HEK293 (cell line): ENCODE results near the gene CENPP.

Experiments used
- CTCF ChIA-PET: fragments of 350-600 bp; formaldehyde crosslinking; extraction: SDS; loops from one replicate; lab custom pipeline; 2021; ENCODE audit warnings: antibody characterized with exemption; lab: Yijun Ruan, JAX
- POLR2A ChIA-PET: fragments of 300-600 bp; formaldehyde crosslinking; extraction: SDS; loops from one replicate; lab custom pipeline; 2020; ENCODE audit warnings: antibody characterized with exemption, inconsistent platforms; lab: Yijun Ruan, JAX
- H3K27ac ChIP-seq: fragments of 200-500 bp; sonication (Bioruptor generic); 2 replicates; pipeline ENCODE4 v1.5.1; 2014; ENCODE audit warnings: low read depth, low read length, control low read depth, inconsistent platforms; ENCODE audit errors: extremely low read depth
- H3K36me3 ChIP-seq, 2 experiments: fragments of 200-500 bp in 1 of 2; sonication (Bioruptor generic) in 1 of 2; 1 replicate in 1 of 2; 2 replicates in 1 of 2; pipeline ENCODE4 v1.5.1; 2014 to 2017; ENCODE audit warnings: inconsistent platforms in 2 of 2, low read length in 2 of 2; ENCODE audit not compliant: control insufficient read depth in 2 of 2, insufficient read depth in 1 of 2
- H3K4me1 ChIP-seq: fragments of 200-500 bp; sonication (Bioruptor generic); 2 replicates; pipeline ENCODE4 v1.5.1; 2014; ENCODE audit warnings: mild to moderate bottlenecking, low read length, inconsistent platforms; ENCODE audit not compliant: control insufficient read depth, insufficient read depth
- H3K4me3 ChIP-seq: 2 replicates; pipeline ENCODE4 v1.5.1; 2011; ENCODE audit warnings: low read depth, mild to moderate bottlenecking, control low read depth, low read length, moderate library complexity
- H3K9me3 ChIP-seq: fragments of 200-500 bp; sonication (Bioruptor generic); 2 replicates; pipeline ENCODE4 v1.5.1; 2014; ENCODE audit warnings: low read depth, low read length, inconsistent platforms; ENCODE audit not compliant: control insufficient read depth, insufficient read depth
- BCL11B ChIP-seq: fragments of 450-650 bp; formaldehyde crosslinking; IDR thresholded peaks from 2 replicates; pipeline ENCODE4 v1.5.1; 2016; ENCODE audit warnings: low read depth, missing biosample characterization, missing genetic modification characterization
- EGR2 ChIP-seq: fragments of 450-650 bp; formaldehyde crosslinking; IDR thresholded peaks from 2 replicates; pipeline ENCODE4 v1.5.1; 2016; ENCODE audit warnings: low read depth, missing biosample characterization, missing genetic modification characterization
- KLF1 ChIP-seq: fragments of 450-650 bp; formaldehyde crosslinking; IDR thresholded peaks from 2 replicates; pipeline ENCODE4 v1.5.1; 2016; ENCODE audit warnings: missing biosample characterization, missing genetic modification characterization
- KLF16 ChIP-seq: fragments of 450-650 bp; formaldehyde crosslinking; IDR thresholded peaks from 2 replicates; pipeline ENCODE4 v1.5.1; 2017; ENCODE audit warnings: missing biosample characterization, missing genetic modification characterization
- KLF7 ChIP-seq: fragments of 450-650 bp; formaldehyde crosslinking; IDR thresholded peaks from 2 replicates; pipeline ENCODE4 v1.5.1; 2016; ENCODE audit warnings: missing biosample characterization, missing genetic modification characterization, borderline replicate concordance
- REPIN1 ChIP-seq: fragments of 450-650 bp; formaldehyde crosslinking; IDR thresholded peaks from 2 replicates; pipeline ENCODE4 v1.5.1; 2017; ENCODE audit warnings: missing biosample characterization, missing genetic modification characterization, low read depth
- WT1 ChIP-seq: fragments of 450-650 bp; formaldehyde crosslinking; IDR thresholded peaks from 2 replicates; pipeline ENCODE4 v1.5.1; 2016; ENCODE audit warnings: missing biosample characterization, missing genetic modification characterization
- ZNF239 ChIP-seq: fragments of 450-650 bp; formaldehyde crosslinking; IDR thresholded peaks from 2 replicates; pipeline ENCODE4 v1.5.1; 2016; ENCODE audit warnings: missing biosample characterization, missing genetic modification characterization
- ZNF24 ChIP-seq: fragments of 450-650 bp; formaldehyde crosslinking; IDR thresholded peaks from 2 replicates; pipeline ENCODE4 v1.5.1; 2016; ENCODE audit warnings: missing biosample characterization, missing genetic modification characterization
- ZNF302 ChIP-seq: fragments of 450-650 bp; formaldehyde crosslinking; IDR thresholded peaks from 2 replicates; pipeline ENCODE4 v1.5.1; 2016; ENCODE audit warnings: missing biosample characterization, missing genetic modification characterization, low read depth
- ZNF311 ChIP-seq: fragments of 450-650 bp; formaldehyde crosslinking; IDR thresholded peaks from 2 replicates; pipeline ENCODE4 v1.5.1; 2017; ENCODE audit warnings: missing biosample characterization, missing genetic modification characterization, borderline replicate concordance
- ZNF350 ChIP-seq: fragments of 450-650 bp; formaldehyde crosslinking; IDR thresholded peaks from 2 replicates; pipeline ENCODE4 v1.5.0; 2017; ENCODE audit warnings: missing biosample characterization, mild to moderate bottlenecking, missing genetic modification characterization
- ZNF391 ChIP-seq: fragments of 450-650 bp; formaldehyde crosslinking; IDR thresholded peaks from 2 replicates; pipeline ENCODE4 v1.5.1; 2016; ENCODE audit warnings: low read depth, missing biosample characterization, missing genetic modification characterization, borderline replicate concordance
- ZNF423 ChIP-seq: fragments of 450-650 bp; formaldehyde crosslinking; IDR thresholded peaks from 2 replicates; pipeline ENCODE4 v1.5.1; 2016; ENCODE audit warnings: missing biosample characterization, missing genetic modification characterization
- ZNF433 ChIP-seq: fragments of 450-650 bp; formaldehyde crosslinking; IDR thresholded peaks from 2 replicates; pipeline ENCODE4 v1.5.1; 2016; ENCODE audit warnings: missing biosample characterization, missing genetic modification characterization, low read depth
- ZNF48 ChIP-seq: fragments of 450-650 bp; formaldehyde crosslinking; IDR thresholded peaks from 2 replicates; pipeline ENCODE4 v1.5.1; 2016; ENCODE audit warnings: missing biosample characterization, missing genetic modification characterization
- ZNF544 ChIP-seq: fragments of 450-650 bp; formaldehyde crosslinking; IDR thresholded peaks from 2 replicates; pipeline ENCODE4 v1.5.0; 2017; ENCODE audit warnings: missing biosample characterization, missing genetic modification characterization
- ZNF600 ChIP-seq: fragments of 450-650 bp; formaldehyde crosslinking; IDR thresholded peaks from 2 replicates; pipeline ENCODE4 v1.5.1; 2016; ENCODE audit warnings: missing biosample characterization, missing genetic modification characterization
- ZNF658 ChIP-seq: fragments of 450-650 bp; formaldehyde crosslinking; IDR thresholded peaks from 2 replicates; pipeline ENCODE4; 2016; ENCODE audit warnings: missing biosample characterization, missing genetic modification characterization
- ZNF768 ChIP-seq: fragments of 450-650 bp; formaldehyde crosslinking; IDR thresholded peaks from 2 replicates; pipeline ENCODE4 v1.5.1; 2018; ENCODE audit warnings: missing biosample characterization, mild to moderate bottlenecking, missing genetic modification characterization
- ZNF830 ChIP-seq: fragments of 450-650 bp; IDR thresholded peaks from 2 replicates; pipeline ENCODE4 v1.5.0; 2018; ENCODE audit warnings: missing biosample characterization, missing genetic modification characterization, low read depth, mild to moderate bottlenecking, moderate library complexity
- TF ChIP-seq, protein P1 (sequence below): fragments of 450-650 bp; formaldehyde crosslinking; IDR thresholded peaks from 2 replicates; pipeline ENCODE4 v1.5.1; 2017; ENCODE audit warnings: missing biosample characterization, missing genetic modification characterization
- TF ChIP-seq, protein P2 (sequence below): fragments of 450-650 bp; formaldehyde crosslinking; IDR thresholded peaks from 2 replicates; pipeline ENCODE4 v1.5.1; 2016; ENCODE audit warnings: missing biosample characterization, missing genetic modification characterization, borderline replicate concordance
- TF ChIP-seq, protein P3 (sequence below): fragments of 450-650 bp; formaldehyde crosslinking; conservative IDR thresholded peaks from 2 replicates; pipeline ENCODE4 v1.5.1; 2016; ENCODE audit warnings: low read depth, missing biosample characterization, missing genetic modification characterization
- TF ChIP-seq, protein P4 (sequence below): fragments of 450-650 bp; formaldehyde crosslinking; IDR thresholded peaks from 2 replicates; pipeline ENCODE4 v1.5.1; 2017; ENCODE audit warnings: missing biosample characterization, missing genetic modification characterization
- TF ChIP-seq, protein P5 (sequence below): fragments of 450-650 bp; formaldehyde crosslinking; IDR thresholded peaks from 2 replicates; pipeline ENCODE4 v1.5.1; 2016; ENCODE audit warnings: missing biosample characterization, missing genetic modification characterization

CENPP gene

DNA sequence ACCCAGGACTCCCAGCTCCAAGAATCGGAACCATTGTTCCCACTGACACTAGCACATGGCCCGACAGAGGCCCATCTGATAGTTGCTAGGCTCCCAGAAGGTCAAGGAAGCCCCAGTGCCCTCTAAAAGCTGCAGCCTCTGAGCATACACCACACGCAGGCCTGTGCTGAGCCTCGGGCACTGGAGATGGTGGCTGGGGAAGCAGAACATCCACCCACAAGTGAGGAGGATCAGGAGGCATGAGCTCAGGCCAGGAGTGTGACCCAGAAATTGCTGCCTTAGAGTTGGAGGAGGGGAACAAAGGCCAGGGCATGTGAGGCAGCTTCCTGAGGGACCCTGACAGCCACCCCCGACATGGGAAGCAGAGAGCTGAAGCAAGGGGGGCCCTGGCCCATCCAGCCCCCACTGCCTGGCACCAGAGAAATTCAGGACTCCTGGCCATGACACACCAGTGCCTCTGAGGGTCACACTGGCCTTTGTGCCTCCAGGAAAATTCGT is 322.8 kb downstream of the CENPP start:
- TF ChIP-seq, protein P1, sequence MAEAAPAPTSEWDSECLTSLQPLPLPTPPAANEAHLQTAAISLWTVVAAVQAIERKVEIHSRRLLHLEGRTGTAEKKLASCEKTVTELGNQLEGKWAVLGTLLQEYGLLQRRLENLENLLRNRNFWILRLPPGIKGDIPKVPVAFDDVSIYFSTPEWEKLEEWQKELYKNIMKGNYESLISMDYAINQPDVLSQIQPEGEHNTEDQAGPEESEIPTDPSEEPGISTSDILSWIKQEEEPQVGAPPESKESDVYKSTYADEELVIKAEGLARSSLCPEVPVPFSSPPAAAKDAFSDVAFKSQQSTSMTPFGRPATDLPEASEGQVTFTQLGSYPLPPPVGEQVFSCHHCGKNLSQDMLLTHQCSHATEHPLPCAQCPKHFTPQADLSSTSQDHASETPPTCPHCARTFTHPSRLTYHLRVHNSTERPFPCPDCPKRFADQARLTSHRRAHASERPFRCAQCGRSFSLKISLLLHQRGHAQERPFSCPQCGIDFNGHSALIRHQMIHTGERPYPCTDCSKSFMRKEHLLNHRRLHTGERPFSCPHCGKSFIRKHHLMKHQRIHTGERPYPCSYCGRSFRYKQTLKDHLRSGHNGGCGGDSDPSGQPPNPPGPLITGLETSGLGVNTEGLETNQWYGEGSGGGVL (tag by site-specific recombination) = no peak
- TF ChIP-seq, protein P2, sequence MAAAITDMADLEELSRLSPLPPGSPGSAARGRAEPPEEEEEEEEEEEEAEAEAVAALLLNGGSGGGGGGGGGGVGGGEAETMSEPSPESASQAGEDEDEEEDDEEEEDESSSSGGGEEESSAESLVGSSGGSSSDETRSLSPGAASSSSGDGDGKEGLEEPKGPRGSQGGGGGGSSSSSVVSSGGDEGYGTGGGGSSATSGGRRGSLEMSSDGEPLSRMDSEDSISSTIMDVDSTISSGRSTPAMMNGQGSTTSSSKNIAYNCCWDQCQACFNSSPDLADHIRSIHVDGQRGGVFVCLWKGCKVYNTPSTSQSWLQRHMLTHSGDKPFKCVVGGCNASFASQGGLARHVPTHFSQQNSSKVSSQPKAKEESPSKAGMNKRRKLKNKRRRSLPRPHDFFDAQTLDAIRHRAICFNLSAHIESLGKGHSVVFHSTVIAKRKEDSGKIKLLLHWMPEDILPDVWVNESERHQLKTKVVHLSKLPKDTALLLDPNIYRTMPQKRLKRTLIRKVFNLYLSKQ (tag by site-specific recombination) = no peak
- TF ChIP-seq ZNF350 (no peak), ZNF768 (tag by site-specific recombination) (no peak), ZNF423 (tag by site-specific recombination) (no peak), ZNF311 (tag by site-specific recombination) (no peak), ZNF48 (tag by site-specific recombination) (no peak), ZNF24 (no peak), REPIN1 (tag by site-specific recombination) (no peak), ZNF391 (no peak), ZNF239 (tag by site-specific recombination) (no peak), KLF16 (tag by site-specific recombination) (no peak), ZNF544 (tag by site-specific recombination) (no peak), ZNF830 (tag by site-specific recombination) (no peak), KLF7 (no peak)
- TF ChIP-seq, protein P3, sequence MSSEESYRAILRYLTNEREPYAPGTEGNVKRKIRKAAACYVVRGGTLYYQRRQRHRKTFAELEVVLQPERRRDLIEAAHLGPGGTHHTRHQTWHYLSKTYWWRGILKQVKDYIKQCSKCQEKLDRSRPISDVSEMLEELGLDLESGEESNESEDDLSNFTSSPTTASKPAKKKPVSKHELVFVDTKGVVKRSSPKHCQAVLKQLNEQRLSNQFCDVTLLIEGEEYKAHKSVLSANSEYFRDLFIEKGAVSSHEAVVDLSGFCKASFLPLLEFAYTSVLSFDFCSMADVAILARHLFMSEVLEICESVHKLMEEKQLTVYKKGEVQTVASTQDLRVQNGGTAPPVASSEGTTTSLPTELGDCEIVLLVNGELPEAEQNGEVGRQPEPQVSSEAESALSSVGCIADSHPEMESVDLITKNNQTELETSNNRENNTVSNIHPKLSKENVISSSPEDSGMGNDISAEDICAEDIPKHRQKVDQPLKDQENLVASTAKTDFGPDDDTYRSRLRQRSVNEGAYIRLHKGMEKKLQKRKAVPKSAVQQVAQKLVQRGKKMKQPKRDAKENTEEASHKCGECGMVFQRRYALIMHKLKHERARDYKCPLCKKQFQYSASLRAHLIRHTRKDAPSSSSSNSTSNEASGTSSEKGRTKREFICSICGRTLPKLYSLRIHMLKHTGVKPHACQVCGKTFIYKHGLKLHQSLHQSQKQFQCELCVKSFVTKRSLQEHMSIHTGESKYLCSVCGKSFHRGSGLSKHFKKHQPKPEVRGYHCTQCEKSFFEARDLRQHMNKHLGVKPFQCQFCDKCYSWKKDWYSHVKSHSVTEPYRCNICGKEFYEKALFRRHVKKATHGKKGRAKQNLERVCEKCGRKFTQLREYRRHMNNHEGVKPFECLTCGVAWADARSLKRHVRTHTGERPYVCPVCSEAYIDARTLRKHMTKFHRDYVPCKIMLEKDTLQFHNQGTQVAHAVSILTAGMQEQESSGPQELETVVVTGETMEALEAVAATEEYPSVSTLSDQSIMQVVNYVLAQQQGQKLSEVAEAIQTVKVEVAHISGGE (tag by site-specific recombination) = no peak
- TF ChIP-seq, all 188 proteins: peak for 0
- H3K36me3 ChIP-seq = peaks cover 20 to 90% of the 10 kb centered on the region in 2 experiments
- ChIA-PET POLR2A (interaction anchor here (0.9 kb wide), 1 partner anchor 22 kb away, joined by 3 read pairs; the partner anchor contains the start of gene IPPK), CTCF (interaction anchor here (0.6 to 0.7 kb wide), 2 partner anchors 70 to 513 kb away, joined by 3 read pairs; no protein-coding TSS in a partner anchor)
- no peaks in the 10 kb centered on the region for H3K4me1 ChIP-seq
- H3K27ac ChIP-seq = no peak overlapping the region
- H3K9me3 ChIP-seq = no peaks in the 10 kb centered on the region
- no peak overlapping the region for H3K4me3 ChIP-seq

DNA sequence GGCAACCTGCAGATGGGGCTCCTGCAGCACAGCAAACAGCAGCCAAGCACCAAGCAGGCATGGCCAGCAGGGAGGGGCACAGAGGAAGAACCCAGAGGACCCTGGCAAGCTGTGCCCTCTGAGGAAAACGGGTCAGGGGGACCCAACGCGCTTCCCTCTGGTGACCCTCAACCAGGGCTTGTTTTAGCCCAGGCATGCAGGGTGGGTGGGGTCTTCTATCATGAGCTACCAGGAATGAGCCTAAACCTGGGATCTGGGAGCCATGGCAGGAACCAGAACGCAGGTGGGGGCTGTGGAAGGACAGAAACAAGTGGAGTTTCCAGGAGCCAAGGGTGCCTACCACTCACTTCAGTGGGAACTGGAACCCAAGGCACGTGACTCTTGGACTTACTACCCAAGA is 323.3 kb downstream of the CENPP start:
- peaks cover 20 to 90% of the 10 kb centered on the region in 2 experiments for H3K36me3 ChIP-seq
- CTCF ChIA-PET = interaction anchor here (0.6 to 0.7 kb wide), 2 partner anchors 69 to 514 kb away, joined by 3 read pairs; no protein-coding TSS in a partner anchor
- no peaks in the 10 kb centered on the region for H3K9me3 ChIP-seq
- H3K4me1 ChIP-seq = peaks cover 2% of the 10 kb centered on the region; the same call in 1 of the 2 replicates
- no peak overlapping the region for H3K27ac ChIP-seq
- POLR2A ChIA-PET = interaction anchor here (0.9 kb wide), 1 partner anchor 21 kb away, joined by 3 read pairs; the partner anchor contains the start of gene IPPK
- no peak overlapping the region for H3K4me3 ChIP-seq
- no peak for TF ChIP-seq KLF1 (tag by site-specific recombination)
- no peak for TF ChIP-seq ZNF658 (tag by site-specific recombination)
- no peak for TF ChIP-seq WT1 (tag by site-specific recombination)
- no peak for TF ChIP-seq ZNF600 (tag by site-specific recombination)
- TF ChIP-seq, protein P4, sequence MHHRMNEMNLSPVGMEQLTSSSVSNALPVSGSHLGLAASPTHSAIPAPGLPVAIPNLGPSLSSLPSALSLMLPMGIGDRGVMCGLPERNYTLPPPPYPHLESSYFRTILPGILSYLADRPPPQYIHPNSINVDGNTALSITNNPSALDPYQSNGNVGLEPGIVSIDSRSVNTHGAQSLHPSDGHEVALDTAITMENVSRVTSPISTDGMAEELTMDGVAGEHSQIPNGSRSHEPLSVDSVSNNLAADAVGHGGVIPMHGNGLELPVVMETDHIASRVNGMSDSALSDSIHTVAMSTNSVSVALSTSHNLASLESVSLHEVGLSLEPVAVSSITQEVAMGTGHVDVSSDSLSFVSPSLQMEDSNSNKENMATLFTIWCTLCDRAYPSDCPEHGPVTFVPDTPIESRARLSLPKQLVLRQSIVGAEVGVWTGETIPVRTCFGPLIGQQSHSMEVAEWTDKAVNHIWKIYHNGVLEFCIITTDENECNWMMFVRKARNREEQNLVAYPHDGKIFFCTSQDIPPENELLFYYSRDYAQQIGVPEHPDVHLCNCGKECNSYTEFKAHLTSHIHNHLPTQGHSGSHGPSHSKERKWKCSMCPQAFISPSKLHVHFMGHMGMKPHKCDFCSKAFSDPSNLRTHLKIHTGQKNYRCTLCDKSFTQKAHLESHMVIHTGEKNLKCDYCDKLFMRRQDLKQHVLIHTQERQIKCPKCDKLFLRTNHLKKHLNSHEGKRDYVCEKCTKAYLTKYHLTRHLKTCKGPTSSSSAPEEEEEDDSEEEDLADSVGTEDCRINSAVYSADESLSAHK (tag by site-specific recombination) = no peak
- TF ChIP-seq, protein P5, sequence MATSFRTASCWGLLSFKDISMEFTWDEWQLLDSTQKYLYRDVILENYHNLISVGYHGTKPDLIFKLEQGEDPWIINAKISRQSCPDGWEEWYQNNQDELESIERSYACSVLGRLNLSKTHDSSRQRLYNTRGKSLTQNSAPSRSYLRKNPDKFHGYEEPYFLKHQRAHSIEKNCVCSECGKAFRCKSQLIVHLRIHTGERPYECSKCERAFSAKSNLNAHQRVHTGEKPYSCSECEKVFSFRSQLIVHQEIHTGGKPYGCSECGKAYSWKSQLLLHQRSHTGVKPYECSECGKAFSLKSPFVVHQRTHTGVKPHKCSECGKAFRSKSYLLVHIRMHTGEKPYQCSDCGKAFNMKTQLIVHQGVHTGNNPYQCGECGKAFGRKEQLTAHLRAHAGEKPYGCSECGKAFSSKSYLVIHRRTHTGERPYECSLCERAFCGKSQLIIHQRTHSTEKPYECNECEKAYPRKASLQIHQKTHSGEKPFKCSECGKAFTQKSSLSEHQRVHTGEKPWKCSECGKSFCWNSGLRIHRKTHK (tag by site-specific recombination) = no peak
- TF ChIP-seq ZNF433 (tag by site-specific recombination) = no peak
- no peak for TF ChIP-seq BCL11B (tag by site-specific recombination)
- no peak for TF ChIP-seq EGR2 (tag by site-specific recombination)
- no peak for TF ChIP-seq ZNF302 (tag by site-specific recombination)
